GM18505 (cell line): ENCODE measurements around the gene PHC1.

Experiments
- ATAC-seq: cut with Tn5 transposase; IDR thresholded peaks from one replicate; pipeline ENCODE4 v1.9.1; 2021; ENCODE audit not compliant: unreplicated experiment
- POLR2A ChIP-seq: IDR thresholded peaks from 4 replicates; pipeline ENCODE4 v1.6.1; 2011; ENCODE audit warnings: borderline replicate concordance; ENCODE audit not compliant: insufficient read depth, insufficient read length; ENCODE audit errors: extremely low read depth

Gene PHC1

DNA sequence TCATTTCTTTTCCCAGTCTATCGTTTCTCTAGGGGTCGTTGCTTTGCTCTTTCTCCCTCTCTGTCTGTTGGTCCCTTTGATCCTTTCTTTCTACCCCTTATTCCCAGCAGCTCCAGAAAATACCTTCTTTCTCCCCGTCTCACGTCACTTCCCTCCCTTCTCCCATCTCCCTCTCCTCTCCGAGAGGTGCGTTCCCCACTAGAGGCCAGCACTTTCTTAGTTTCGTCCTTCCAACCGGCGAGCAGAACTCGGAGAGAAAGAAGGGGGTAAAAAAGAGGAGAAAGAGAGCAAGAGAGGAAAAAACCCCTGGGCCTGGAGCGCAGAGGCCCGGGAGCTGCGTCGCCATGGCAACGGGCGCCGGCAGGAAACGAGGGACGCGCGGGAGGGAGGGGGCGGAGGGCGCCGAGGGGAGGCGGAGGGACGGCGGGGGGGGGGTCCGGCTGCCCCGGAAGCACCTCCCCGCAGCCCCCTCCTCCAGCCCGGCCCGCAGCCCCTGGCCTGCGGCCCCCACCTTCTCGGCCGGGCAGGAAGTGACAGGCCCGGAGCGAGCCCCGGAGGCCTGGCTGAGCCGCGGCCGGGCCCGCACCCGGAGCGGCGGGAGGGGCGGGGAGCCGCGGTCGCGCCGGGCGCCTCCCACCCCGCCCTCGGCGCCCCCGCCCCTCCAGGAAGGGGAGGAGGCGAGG, at the start of gene PHC1:
Gene PHC1 (plus strand): TSS at position 477 of the 683 bp plus-strand sequence. CDS start 3,169 bp downstream, outside the sequence.
- peak; percentile 57 for ATAC-seq

DNA sequence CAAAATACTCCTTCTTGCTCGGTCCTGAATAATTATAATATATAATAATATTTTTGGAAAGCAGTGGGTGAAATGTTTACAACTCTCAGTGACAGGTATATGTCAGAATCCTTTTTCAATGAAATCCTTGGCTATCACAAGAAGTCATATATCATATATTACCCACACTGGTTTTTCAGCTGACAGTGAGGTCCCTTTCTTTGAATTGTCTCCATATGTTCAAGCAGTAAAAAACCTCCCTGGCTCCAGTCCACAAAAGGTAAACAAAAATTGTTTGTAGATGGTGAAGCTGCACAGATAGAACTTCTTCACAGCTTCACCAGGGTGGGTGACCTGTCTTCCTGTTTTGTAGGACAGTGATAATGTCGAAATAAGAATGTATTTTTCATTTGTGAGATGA, 47.9 kb upstream of the PHC1 start:
- TF ChIP-seq POLR2A: no peak

DNA sequence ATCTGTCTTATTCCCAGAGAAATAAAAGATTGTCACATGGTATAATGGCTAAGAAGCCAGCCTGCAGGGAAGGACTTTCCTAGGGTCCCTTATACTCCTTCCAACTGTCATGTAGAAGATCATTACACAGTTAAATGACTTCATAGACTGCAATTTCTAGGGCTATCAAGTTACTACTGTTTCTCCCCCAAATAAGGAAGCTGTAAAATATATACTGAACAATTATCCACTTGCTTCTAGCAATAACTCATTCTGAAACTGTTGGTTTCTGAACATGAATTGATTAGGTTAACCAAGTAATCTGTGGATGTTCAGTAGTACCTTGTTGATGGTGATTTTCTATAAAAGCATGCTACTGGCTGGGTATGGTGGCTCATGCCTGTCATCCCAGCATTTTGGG, 47.3 kb upstream of the PHC1 start:
- no peak for ATAC-seq
- no peak for TF ChIP-seq POLR2A

More for the DNA sequence above, 47.9 kb upstream of the PHC1 start:
- ATAC-seq: no peak

DNA sequence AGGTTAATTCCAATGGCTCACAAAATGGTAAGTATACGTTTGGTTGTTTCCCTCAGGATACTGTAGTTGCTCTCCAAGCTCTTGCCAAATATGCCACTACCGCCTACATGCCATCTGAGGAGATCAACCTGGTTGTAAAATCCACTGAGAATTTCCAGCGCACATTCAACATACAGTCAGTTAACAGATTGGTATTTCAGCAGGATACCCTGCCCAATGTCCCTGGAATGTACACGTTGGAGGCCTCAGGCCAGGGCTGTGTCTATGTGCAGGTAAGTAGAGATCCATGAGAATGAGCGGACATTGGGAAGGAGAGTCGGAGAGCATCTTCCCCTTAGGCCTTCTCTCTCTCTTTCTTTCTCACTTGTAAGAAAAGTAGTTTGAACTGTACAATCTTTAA, 46.5 kb upstream of the PHC1 start:
- no peak for TF ChIP-seq POLR2A
- ATAC-seq: no peak

DNA sequence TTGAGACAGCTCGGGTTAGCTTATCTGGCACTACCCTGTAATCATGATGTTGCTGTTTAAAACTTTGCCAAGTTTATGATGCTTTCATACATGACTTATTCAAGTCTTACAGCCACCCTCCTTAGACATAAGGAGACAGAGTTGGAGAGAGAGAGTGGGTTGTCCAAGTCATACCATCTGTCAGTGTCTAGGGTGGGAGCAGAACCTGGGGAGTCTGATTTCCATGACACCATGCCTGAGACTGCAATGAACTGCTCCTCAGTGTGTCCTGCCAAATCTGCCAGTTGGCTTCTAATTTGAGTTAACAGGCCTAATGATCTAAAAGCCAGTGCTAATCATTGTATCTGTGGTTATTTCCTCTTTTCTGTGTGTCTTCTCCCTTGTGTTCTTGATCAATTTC, 43.7 kb upstream of the PHC1 start:
- no peak for ATAC-seq
- no peak for TF ChIP-seq POLR2A

DNA sequence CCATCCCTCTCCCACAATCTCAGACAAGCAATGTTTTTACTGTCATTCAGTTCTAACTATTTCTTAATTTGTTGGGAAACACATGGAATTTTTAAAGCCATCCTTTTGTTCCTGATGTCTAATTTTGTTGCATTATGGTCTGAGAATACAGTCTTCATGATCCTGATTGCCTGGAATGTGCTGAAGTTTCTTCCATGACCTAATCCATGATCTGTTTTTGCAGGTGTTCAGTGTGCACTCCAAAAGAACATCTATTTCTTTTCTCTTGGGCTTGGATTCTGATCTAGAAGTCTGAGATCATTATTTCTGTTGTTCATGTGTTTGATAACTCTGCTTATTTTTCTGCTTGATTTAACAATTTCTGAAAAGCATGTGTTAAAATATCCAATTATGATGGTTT, 43.2 kb upstream of the PHC1 start:
- no peak for TF ChIP-seq POLR2A
- ATAC-seq: no peak

DNA sequence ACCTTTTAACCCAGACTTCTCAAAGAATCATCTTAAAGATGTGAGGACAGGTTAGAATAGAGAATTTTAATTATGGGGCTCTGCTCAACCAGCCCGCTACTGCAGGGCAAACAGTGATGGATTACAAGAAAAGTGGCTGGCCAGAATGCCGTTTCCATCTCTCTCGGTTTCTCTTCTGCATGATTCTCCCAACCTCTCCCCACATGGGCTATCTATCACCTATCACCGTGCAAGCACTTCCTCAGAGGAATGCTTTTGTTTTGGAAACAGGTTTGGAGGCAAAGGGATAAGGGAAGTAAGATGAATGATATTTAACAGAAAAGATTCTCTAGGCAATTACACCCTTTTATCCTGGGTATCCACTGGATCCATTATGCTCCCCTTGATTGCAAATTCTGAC, 37.4 kb upstream of the PHC1 start:
- ATAC-seq: no peak
- TF ChIP-seq POLR2A: no peak

DNA sequence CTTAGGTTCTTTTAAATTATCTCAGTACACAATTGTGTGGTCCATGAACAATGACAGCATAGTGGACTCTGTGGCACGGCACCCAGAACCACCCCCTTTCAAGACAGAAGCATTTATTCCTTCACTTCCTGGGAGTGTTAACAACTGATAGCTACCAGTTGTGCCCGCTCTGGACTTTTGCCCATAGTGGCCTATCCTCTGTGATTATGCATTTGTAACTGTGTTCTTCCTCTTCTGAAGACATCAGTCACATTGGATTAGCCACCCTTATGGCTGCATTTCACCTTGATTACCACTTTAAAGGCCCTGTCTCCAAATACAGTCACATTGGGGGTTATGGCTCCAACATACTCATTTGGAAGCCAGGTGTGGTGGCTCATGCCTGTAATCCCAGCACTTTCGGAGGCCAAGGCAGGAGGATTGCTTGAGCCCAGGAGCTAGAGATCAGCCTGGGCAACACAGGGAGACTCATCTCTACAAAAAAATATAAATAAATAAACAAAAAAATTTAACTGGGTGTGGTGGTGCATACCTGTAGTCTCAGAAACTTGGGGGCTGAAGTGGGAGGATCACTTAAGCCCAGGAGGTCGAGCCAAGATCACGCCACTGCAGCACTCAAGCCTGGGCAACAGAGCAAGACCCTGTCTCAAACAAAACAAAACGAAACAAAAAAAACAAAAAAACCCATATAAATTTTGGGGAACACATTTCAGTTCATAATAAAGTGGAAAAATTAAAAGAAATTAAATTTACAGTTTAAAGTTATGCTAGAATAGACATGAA, 27.6 kb upstream of the PHC1 start:
- ATAC-seq: no peak
- no peak for TF ChIP-seq POLR2A

DNA sequence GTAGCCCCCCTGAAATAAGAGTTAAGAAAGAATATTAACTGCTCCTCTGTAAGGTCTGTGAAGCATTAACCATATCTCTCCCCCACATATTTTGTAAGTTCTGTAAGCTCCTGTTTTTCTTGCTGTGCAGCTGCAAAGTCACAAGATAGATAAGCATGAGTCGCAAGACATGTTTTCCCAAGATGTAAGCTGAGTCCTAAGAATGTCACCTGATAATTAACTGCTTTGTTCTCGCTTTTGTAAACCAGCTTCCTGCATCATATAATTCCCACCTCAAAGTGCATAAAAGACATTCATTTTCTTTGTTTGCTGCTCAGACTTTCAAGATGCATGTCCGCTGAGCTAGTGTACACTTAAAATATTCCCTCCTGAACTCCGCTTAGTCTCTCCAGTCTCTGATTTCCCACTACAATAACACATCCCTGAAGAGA, 27.0 kb upstream of the PHC1 start:
- no peak for ATAC-seq
- no peak for TF ChIP-seq POLR2A

DNA sequence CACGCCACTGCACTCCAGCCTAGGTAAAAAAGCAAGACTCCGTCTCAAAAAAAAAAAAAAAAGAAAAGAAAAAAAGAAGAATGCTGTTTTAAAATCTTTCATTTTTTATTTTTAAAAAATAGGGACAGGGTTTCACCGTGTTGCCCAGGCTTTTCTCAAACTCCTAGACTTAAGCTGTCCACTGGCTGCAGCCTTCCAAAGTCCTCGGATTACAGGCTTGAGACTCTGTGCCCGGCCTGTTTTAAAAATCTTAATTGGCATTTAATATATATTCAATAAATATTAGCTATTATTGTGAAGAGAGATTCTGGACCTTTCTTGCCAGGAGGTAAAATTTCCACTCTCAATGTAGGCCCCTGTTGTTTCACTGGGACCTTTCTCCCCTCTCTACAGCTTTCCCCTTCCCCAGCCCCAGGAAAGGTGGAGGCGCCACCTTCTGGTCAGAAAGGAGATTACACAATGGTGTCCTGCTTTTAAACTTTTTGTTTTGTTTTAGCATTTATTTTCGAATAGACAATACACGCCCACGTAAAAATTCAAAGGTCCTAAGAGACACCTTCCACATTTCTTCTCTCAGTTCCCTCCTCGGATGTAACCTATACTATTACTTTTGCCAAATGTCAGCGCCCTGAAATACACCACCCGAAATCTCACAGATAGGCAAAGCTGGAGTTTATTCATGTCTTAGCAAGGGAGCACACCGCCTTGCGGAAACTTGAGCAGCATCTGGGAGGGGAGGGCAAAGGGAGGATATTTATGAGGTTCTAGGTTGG, 23.8 kb upstream of the PHC1 start:
- no peak for ATAC-seq
- TF ChIP-seq POLR2A: no peak

DNA sequence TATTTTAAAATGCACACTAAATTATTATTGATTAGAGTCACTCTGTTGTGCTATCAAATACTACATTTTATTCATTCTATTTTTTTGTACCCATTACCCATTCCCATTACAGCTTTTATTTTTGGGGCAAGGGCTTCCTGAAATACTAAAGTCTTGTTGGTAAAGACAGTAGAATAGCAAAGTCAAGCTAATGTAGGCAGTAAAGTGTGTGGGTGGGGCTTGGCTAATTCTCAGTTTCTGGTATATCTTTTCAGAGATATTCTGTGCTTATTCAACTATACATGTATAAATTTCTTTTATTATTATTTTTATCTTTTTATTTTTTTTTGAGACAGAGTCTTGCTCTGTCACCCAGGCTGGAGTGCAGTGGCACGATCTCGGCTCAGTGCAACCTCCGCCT, 22.3 kb upstream of the PHC1 start:
- TF ChIP-seq POLR2A: no peak
- no peak for ATAC-seq

DNA sequence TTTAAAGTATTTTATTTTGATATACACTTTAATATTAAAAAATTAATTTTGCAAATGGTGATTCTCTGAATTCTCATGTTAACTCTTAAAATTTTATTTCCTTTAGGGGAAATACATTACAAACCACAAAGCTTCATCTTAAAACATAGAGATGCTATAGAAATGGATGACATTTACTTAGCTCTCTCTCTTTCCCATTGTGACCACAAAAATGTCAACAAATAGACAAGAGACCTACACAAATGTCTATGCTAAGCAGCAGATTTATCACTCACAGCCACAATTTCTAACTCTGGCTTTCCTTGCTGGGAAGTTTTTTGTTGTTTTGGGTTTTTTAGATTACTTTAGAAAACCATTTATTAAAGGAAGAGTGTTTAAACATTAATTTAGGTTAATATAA, 19.9 kb upstream of the PHC1 start:
- no peak for TF ChIP-seq POLR2A
- ATAC-seq: no peak

DNA sequence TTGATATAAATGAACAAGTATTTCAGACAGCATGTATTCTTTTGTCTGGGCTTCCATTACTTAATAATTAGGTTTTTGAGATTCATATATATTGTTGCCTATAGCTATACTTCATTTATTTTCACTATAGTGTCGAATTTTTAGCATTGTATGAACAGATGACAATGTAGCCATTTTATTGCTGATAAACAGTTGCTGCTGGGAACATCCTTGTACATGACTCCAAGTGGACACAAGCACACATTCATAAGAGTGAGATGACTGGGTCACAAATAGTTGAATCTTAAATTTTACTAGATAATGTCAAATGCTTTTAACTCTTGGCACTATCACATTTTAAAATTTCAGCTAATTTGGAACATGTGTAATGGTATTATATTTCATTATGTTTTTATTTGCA, 19.3 kb upstream of the PHC1 start:
- no peak for TF ChIP-seq POLR2A
- no peak for ATAC-seq

DNA sequence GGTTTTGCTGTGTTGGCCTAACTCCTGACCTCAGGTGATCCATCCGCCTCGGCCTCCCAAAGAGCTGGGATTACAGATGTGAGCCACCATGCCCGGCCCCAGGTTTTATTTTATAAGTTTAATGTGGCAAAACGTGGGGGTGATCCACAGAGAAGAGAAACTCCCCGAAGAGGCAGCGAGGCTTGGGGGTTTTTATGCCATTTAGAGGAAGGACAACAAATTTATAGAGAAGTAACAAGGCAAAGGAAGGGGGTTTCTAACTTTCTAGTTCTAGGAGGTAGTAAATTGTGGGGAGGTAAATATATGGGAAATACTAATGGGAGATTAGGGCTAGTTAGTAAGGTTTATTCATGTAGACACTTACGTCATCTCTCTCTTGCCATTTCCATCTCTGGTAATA, 17.2 kb upstream of the PHC1 start:
- no peak for TF ChIP-seq POLR2A
- no peak for ATAC-seq
